HG03571 (cell line): ENCODE data around the gene FKBP14.

Source experiments
- ATAC-seq: cut with Tn5 transposase; IDR thresholded peaks from one replicate; pipeline ENCODE4 v1.9.1; 2021; ENCODE audit not compliant: unreplicated experiment

Gene FKBP14

DNA sequence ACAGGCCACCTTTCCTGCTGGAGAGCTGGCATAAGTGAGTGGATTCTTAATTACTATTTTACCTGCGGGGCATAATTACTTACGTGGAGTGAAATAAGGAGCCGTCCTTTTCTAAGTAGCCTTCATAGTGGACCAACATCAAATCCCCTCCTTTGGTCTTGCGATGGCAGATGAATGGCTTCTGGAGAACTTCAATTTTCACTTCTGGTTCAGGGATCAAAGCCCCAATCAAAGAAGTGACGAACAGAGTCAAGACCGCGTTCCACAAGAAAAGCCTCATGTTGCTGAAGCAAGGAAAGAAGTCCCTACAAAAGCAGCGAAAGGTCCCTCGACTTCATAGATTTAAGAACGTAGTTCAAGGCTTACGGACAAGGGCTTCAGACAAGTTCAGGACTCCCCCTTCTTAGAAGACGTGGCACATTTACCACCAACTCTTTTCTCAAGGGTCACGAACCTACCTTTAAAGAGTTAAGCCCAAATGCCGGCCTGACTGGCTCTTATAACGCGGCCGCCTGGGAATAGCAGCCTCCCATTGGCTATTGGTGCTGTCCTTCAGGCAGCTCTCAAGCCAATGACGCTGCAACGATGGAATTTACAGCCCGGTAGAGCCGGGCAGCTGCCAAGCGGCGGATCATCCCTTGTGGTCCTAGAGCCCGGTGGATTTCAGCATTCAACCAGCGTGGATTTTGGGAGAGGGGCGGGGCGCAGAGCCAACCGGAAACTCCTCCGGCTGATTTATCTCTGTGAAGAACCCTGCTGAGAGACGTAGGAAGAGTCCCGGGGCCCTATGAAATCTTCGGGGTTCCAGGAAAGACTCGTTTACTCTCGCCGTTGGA lies at the start of gene FKBP14:
Gene FKBP14, minus strand, starts transcription at position 474 of the 836 bp plus-strand sequence. Its CDS starts 194 bp downstream, at position 280.
- peak; percentile 63 for ATAC-seq

DNA sequence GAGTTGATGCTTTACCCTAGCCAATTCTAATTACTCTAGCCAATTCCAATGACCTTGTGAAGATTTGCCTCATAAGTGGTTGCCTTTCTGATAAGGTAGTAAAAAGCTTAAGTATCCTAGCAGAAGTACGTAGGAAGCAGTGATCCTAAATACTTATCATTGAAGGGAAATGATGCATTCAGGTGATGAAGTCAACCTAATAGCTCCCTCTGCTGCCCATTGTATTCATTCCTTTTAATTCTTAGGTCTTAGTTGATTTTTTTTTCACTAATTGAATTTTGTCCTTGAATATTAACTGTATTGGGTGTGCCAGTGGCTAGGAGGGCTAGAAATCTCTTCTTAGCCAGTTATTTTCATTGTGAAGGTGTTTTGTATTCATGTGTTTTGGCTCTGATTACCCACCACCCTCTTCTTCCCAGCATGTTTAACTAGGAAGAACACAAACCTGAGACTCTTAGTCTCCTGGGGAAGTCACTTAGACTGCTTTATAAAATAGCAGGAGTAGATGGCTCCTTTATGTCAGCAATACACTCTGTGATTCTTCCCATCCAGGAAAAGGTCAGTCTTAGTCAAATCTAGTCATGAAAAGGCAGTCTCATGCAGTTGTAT lies 48.0 kb upstream of the FKBP14 start:
- no peak for ATAC-seq

DNA sequence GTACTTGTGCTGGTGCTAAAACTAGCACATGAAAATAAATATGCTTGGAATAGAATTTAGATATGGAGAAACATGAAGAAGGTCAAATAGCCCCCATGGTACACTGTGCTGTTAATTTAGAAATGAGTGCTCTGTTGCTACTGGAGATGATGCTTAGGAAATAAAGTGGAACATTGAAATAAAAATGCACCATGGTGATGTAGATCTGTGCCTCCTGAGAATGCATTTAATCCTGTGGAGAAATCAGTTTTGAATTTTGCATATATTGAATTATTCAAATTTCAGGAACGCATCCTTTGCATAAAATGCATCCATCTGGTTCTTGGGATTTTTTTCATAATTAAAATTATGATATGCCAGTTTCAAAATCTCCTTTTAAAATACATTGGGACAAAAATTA lies 46.2 kb upstream of the FKBP14 start:
- no peak for ATAC-seq

DNA sequence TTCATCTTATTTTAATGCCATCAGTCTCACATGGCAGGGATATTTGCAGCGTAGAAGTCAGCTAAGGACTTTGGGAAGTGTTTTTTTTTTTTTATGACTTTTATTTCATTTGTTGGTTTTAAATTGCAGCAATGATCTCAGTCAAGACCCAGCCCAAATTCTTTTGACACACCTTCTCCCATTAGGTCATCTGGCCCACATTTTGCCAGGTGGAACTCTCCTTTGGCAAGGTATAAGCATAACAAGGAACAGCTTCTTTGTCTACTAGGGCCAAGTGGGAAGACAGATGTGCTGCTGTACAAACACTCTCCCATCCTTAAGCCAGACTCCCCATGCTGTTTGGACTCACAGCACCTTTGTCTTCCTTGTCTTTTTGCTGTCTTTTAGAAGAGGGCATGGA lies 43.5 kb upstream of the FKBP14 start:
- ATAC-seq, result no peak

- no peak for ATAC-seq
Measured at GRCh38 chr7:30069096-30069867, 42.8 kb upstream of the FKBP14 start.

DNA sequence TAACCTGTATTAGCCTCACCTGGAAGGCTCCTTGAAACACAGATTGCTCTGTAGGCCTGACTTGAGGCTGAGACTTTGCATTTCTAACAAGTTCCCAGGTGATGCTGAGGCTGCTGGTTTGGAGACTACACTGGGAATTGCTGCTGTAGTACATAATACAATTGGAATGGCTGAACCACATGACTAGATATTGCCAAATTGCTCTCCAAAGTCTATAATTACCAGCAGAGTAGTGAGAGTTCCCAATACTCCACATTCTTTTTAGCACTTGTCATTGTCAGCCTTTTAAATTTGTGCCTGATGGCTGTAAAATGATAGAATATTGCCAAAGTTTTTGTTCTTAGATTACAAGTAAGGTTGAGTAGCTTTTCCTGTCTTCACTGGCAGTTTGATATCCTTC lies 41.6 kb upstream of the FKBP14 start:
- no peak for ATAC-seq

DNA sequence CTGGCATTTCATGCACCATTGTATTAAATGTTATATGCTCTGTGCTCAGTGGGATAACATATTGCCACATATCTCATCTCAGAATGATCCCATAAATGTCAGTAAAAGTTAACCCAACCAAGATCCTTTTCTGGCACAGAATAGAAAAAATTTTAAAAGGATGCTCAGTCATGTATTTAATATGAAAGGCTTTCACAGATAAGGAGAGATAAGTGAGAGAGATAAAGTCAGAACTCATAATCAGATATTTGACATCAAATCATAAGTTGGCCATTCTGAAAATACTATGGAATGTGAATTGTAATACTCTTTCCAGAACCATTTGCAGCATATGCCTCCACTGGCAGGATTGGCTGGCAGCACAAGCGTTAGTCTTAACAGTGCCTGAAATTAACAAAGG lies 40.2 kb upstream of the FKBP14 start:
- no peak for ATAC-seq

DNA sequence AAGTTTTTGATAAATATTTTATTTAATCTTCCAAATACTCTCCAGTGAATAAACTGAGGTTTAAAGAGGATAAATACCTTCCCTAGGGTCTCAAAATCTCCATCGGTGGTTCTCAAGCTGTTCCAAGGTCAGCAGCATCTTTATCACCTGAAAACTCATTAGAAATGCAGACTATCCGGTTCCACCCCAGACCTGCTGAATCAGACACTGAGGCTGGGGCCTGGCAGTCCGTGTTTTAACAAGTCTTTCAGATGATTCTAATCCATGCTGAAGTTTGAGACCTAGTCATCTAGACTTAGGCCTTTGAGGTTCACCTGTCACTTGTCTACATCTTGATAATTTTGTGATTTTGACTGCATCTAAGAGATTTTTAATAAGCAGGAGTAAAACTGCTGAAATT lies 39.2 kb upstream of the FKBP14 start:
- ATAC-seq, result no peak

GRCh38 chr7:30062587-30062986 lies 36.1 kb upstream of the FKBP14 start:
- ATAC-seq, result no peak

DNA sequence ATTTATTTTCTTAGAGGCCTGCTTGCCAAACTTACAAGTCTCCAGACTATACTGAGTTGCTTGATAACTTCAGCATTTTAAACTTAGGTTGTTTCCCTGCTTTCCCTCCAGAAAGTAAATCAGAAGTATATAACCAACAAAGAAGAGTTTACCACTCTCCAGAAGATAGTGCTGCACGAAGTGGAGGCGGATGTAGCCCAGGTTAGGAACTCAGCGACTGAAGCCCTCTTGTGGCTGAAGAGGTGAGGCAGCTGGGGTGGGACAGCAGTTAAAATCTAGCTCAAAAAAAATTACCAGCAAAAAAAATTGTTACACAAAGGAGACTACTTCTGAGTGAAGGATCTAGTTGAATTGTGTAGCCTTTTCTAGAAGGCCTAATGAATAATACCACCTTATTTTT lies 35.3 kb upstream of the FKBP14 start:
- peak; percentile 77 for ATAC-seq

GRCh38 chr7:30057741-30058140 lies 31.2 kb upstream of the FKBP14 start:
- no peak for ATAC-seq

DNA sequence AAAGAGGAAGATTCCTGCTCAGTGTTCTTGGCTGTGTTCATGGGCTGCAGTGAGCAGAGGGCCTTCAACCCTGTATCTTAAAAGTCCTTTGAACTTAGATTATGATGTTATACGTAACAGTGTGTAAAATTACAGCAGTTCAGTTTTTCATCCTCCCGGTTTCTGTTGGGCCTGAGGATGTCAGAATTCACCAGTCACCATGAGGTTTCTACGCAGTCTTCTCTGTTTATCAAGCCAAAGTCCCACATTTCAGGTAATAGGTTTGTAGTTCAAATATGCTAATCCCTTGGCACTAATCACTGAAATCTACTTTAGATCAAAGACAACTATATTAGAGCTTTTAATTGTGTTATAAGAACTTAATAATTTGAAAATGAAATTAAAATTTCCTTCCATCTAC lies 26.6 kb upstream of the FKBP14 start:
- ATAC-seq, result no peak

DNA sequence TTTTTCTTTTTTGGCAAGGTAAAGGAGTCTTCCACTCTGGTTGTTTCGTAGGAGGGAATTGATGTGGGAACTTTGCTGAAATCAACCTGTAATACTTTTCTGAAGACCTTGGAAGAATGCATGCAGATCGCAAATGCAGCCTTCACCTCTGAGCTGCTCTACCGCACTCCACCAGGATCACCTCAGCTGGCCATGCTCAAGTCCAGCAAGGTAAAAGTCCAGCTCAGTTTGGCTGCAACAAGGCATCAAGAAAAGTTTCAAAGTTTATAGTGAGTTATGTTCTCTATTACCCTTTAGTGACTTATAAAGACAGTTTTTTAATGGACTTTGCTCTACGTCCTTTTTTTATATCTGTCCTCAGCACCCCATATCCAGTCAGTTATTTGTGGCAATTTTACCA lies 22.7 kb upstream of the FKBP14 start:
- ATAC-seq, result no peak

- no peak for ATAC-seq
Measured at GRCh38 chr7:30048582-30048981, 22.1 kb upstream of the FKBP14 start.

DNA sequence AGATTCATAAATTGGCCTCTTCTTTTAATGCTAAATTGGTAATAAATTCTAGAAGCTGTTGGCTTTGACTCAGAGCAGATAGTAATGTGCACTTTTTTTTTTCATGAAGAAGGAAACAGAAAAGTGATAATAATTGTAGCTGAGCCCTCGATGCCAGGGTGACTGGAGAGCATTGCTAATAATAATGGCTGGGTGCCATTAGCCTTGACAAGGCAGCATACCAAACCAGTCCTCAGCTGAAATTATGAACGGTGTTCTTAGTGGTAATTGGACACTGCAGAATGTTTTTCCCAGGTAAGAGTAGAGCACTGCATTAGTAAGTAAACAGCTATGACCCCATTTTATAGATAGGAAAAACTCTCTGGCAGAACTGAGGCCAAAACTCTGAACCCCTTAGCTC lies 20.6 kb upstream of the FKBP14 start:
- no peak for ATAC-seq

- ATAC-seq, result no peak
Measured at GRCh38 chr7:30046127-30046770, 19.7 kb upstream of the FKBP14 start.

GRCh38 chr7:30041526-30042269 lies 15.2 kb upstream of the FKBP14 start:
- no peak for ATAC-seq

- no peak for ATAC-seq
Measured at GRCh38 chr7:30040938-30041337, 14.4 kb upstream of the FKBP14 start.

DNA sequence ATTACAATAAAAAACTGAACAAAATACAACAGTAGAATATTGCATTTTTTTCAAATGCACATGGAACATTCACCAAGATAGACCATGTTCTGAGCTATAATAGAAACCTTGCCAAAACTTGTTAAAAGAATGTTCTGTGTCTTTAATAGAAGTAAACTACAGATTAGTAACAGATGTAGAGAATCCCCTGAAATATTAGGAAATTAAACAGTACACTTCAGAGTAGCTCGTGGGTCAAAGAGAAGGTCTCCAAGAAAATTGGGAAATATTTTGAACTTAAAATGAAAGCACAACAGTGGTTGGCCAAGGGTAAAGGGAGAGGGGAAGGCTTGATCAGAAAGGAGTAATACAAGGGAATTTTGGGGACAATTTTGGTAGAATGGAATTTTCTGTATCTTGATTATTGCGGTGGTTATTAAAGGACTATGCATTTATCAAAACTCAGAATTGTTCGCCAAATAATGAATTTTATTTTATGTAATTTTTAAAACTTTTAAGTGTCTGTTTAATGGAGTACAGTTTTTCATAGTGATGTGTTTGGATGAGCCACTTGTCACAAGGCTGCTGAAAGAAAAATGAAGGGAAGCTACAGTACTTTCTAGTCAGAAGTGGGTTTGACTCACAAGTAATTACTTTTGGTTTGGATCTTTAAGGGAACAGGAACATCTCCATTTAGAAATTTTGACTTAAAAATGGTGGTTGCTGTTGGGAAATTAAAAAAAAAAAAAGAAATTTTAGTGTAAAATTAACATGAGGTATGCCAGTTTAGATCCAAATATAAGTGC lies 11.9 kb upstream of the FKBP14 start:
- no peak for ATAC-seq

DNA sequence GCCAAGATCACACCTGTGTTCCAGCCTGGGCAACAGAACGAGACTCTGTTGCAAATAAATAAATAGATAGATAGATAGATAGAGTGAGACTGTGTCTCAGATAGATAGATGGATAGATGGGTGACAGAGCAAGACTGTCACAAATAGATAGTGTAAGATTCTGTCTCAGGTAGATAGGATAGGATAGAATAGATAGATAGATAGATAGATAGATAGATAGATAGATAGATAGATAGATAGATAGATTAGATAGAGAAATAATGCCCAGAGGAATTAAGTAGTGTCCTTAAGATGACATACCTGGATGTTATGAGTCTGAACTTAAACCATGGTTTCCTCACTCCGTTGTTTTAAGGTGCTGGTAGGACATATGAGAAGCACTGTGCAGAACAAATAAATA lies 9.7 kb upstream of the FKBP14 start:
- ATAC-seq, result no peak
